GM23248 (cell line): ENCODE results near the gene MPC1.

ENCODE experiments used
- EZH2 ChIP-seq: fragments of 200-600 bp; sonication (generic); IDR thresholded peaks from 2 replicates; pipeline ENCODE4 v1.6.1; 2018; ENCODE audit warnings: antibody characterized with exemption, mild to moderate bottlenecking; ENCODE audit not compliant: insufficient read depth, poor library complexity, severe bottlenecking
- EZH2phosphoT487 ChIP-seq: fragments of 200-600 bp; sonication (generic); IDR thresholded peaks from 2 replicates; pipeline ENCODE4 v1.6.1; 2018; ENCODE audit warnings: antibody characterized with exemption, moderate library complexity, mild to moderate bottlenecking, low read depth; ENCODE audit not compliant: insufficient read depth

DNA sequence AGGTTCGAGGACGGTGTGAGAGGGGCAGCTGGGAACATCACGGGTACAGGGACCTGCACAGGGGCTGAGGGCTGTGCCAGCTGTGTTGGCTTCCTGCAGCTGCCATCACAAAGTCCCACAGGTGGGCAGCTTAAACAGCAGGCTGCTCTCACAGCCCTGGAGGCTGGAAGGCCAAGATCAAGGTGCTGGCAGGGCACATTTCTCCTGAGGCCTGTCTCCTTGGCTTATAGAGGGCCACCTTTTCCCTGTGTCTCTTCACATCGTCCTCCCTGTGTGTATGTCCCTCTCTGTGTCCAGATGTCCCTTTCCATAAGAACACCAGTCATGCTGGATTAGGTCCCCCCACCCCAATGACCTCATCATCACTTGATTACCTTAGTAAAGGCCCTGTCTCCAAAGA, 15.1 kb upstream of the MPC1 start:
- TF ChIP-seq EZH2phosphoT487 (no peak), EZH2 (no peak)
